Parathyroid adenoma (tissue), 2 donors: ENCODE data around the gene NR2C2AP.

Experiments
- H2AFZ ChIP-seq: fragments of 300-600 bp; sonication (generic); one replicate; pipeline ENCODE4 v1.7.0; 2017; ENCODE audit warnings: antibody characterized with exemption, mild to moderate bottlenecking
- H3K27ac ChIP-seq: fragments of 300-600 bp; sonication (generic); one replicate; pipeline ENCODE4 v1.7.0; 2017
- H3K27me3 ChIP-seq: fragments of 300-600 bp; sonication (generic); one replicate; pipeline ENCODE4 v1.7.0; 2017; ENCODE audit warnings: low read length; ENCODE audit not compliant: control insufficient read depth, insufficient read depth
- H3K36me3 ChIP-seq: fragments of 300-600 bp; sonication (generic); one replicate; pipeline ENCODE4 v1.7.0; 2017; ENCODE audit warnings: low read length; ENCODE audit not compliant: control insufficient read depth, insufficient read depth
- H3K4me1 ChIP-seq: fragments of 300-600 bp; sonication (generic); one replicate; pipeline ENCODE4 v1.7.0; 2017; ENCODE audit warnings: control low read depth
- H3K4me2 ChIP-seq: fragments of 300-600 bp; sonication (generic); one replicate; pipeline ENCODE4 v1.7.0; 2017; ENCODE audit warnings: low read length
- H3K4me3 ChIP-seq: fragments of 300-600 bp; sonication (generic); one replicate; pipeline ENCODE4 v1.7.0; 2017; ENCODE audit warnings: low read depth, low read length
- H3K79me2 ChIP-seq: fragments of 300-600 bp; sonication (generic); one replicate; pipeline ENCODE4 v1.7.0; 2017; ENCODE audit warnings: control low read depth
- H3K9ac ChIP-seq: fragments of 300-600 bp; sonication (generic); one replicate; pipeline ENCODE4 v1.7.0; 2017; ENCODE audit warnings: mild to moderate bottlenecking
- H3K9me3 ChIP-seq: fragments of 300-600 bp; sonication (generic); one replicate; pipeline ENCODE4 v1.7.0; 2017; ENCODE audit warnings: low read length; ENCODE audit not compliant: control insufficient read depth
- CTCF ChIP-seq: fragments of 300-600 bp; sonication (generic); IDR thresholded peaks from one replicate; pipeline ENCODE4 v1.7.0; 2017; ENCODE audit warnings: antibody characterized with exemption, mild to moderate bottlenecking
- donor health status: primary hyperparathyroidism.

NR2C2AP gene

GRCh38 chr19:19186742-19187141 is 16.5 kb downstream of the NR2C2AP start:
- no peak overlapping the region for H3K4me3 ChIP-seq
- no peak for TF ChIP-seq CTCF
- H3K4me1 ChIP-seq, result peaks cover 5% of the 10 kb centered on the region
- H2AFZ ChIP-seq, result no peak overlapping the region
- no peaks in the 10 kb centered on the region for H3K9me3 ChIP-seq
- no peak overlapping the region for H3K9ac ChIP-seq
- no peaks in the 10 kb centered on the region for H3K27me3 ChIP-seq
- no peak overlapping the region for H3K27ac ChIP-seq
- H3K4me2 ChIP-seq, result no peak overlapping the region
- peaks cover 25% of the 10 kb centered on the region for H3K79me2 ChIP-seq
- H3K36me3 ChIP-seq, result no peaks in the 10 kb centered on the region

DNA sequence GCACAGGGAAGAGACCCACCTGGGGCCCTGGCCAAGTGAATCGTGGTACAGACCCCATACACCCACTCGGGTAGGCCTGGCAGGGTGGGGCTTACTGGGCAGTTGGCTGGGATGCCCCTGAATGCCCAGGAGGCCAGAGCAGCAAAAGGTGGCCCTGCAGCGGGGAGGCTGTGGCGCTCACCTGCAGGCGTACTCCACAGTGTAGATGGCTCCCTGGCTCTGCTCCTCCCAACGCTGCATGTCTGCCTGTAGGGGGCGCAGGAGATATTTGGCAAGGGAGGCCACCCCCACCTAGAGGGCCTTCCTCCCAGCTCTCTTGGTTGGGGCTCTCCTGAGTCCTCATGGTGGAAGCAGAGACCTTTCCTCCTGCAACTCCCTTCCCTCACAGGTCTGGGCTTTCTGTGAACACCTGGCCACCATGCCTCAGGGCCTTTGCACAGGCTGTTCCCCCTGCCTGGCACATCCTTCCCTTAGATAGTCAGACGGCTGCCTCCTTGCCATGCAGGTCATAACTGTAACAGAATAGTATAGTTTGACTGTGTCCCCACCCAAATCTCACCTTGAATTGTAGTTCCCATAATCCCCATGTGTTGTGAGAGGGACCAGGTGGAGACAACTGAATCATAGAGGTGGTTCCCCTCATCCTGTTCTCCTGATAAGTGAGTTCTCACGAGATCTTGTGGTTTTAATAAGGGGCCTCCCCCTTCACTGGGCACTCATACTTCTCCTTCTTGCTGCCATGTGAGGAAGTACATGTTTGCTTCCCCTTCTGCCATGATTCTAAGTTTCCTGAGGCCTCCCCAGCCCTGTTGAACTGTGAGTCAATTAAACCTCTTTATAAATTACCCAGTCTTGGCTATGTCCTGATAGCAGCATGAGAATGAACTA is 17.1 kb downstream of the NR2C2AP start:
- no peaks in the 10 kb centered on the region for H3K27me3 ChIP-seq
- peaks cover 19% of the 10 kb centered on the region for H3K79me2 ChIP-seq
- H3K9ac ChIP-seq, result no peak overlapping the region
- H3K36me3 ChIP-seq, result no peaks in the 10 kb centered on the region
- peaks cover 5% of the 10 kb centered on the region for H3K4me1 ChIP-seq
- H3K9me3 ChIP-seq, result no peaks in the 10 kb centered on the region
- H3K4me3 ChIP-seq, result no peak overlapping the region
- no peak overlapping the region for H3K4me2 ChIP-seq
- H3K27ac ChIP-seq, result no peak overlapping the region
- H2AFZ ChIP-seq, result no peak overlapping the region
- peak; percentile 51 for TF ChIP-seq CTCF

DNA sequence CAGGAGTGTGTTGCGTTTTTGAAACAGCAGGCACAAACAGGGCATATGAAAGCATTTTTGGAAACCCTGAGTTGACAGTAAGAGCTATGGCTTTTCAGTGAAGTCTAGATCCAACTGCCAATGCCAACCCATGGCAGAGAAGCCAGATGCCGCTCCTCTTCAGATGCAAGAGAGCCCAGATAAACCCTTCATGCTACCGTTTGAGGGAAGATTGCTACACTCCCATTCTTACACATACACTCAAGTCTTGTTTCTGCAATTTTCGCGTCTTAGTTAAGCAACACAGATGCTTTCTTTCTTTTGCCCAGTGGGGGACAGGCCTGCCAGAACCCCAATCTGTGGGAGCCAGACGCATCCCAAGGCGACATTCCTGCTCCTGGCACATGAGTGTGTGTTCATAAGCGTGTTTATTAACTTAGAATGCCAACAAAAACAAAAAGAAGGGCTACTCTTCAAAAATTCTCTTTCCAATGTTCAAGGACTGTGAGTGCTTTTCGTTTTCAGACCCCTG is 21.7 kb downstream of the NR2C2AP start:
- no peaks in the 10 kb centered on the region for H3K27me3 ChIP-seq
- no peak overlapping the region for H3K9ac ChIP-seq
- H2AFZ ChIP-seq, result no peak overlapping the region
- no peaks in the 10 kb centered on the region for H3K9me3 ChIP-seq
- H3K36me3 ChIP-seq, result no peaks in the 10 kb centered on the region
- H3K4me3 ChIP-seq, result no peak overlapping the region
- no peak overlapping the region for H3K4me2 ChIP-seq
- H3K27ac ChIP-seq, result no peak overlapping the region
- H3K79me2 ChIP-seq, result peaks cover 7% of the 10 kb centered on the region
- no peak for TF ChIP-seq CTCF
- H3K4me1 ChIP-seq, result no peaks in the 10 kb centered on the region

DNA sequence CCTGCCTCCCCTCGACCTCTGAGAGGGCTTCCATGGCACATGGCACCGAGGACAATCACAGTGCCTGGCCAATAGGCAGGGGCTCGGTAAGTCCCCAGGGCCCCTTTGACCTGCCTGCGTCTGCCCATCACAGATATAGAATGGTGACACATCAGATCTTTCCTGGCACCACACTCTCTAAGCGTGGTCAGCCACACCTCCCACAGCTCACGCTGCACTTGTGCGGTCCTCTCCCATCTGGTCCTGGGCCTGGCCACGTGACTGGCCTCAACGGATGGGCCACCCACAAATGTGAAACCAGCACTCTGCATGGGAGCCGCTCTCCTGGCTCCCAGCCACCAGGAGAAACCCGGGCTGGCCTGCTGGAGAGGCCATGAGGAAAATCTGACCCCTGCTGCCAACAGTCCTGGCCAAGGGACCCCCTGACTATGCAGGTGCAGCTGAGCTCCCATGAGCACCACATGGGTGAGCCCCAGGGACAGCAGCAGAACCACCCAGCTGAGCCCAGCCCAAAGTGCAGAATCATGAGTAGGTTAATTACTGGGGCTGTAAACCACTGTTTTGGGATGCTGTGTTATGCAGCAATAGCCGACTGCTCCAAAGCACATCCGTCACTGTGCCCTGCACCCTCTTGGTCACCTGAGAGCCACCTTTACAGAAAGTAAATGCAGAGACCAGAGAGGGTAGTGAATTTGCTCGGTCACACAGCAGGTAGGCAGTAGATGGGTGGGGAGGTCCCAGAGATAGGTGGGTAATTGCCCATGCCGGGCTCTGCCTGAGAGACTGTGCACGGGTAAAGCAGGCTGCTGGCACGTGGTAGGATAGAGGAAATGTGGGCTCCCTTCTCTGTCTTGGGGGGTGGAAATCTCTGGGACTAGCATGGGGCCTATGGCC is 23.4 kb downstream of the NR2C2AP start:
- H3K79me2 ChIP-seq, result no peaks in the 10 kb centered on the region
- no peak overlapping the region for H2AFZ ChIP-seq
- no peaks in the 10 kb centered on the region for H3K27me3 ChIP-seq
- no peaks in the 10 kb centered on the region for H3K9me3 ChIP-seq
- no peaks in the 10 kb centered on the region for H3K4me1 ChIP-seq
- no peaks in the 10 kb centered on the region for H3K36me3 ChIP-seq
- H3K27ac ChIP-seq, result no peak overlapping the region
- no peak overlapping the region for H3K4me3 ChIP-seq
- H3K4me2 ChIP-seq, result no peak overlapping the region
- TF ChIP-seq CTCF, result no peak
- no peak overlapping the region for H3K9ac ChIP-seq
